Spleen (tissue), 11 donors: ENCODE data around the gene CYRIA. TPM values are rescaled to one million over a fixed set of nuclear protein-coding genes. Genes with fewer than 3 reads are reported as not detected.

Experiments used
- DNase-seq: peaks from one replicate; pipeline ENCODE4 v3.0.0-alpha.2; 2020
- H3K27ac ChIP-seq, 8 donors: fragments of 200-600 bp; sonication (generic) in 7 of 8; 1 replicate in 4 of 8; 2 replicates in 4 of 8; pipeline versions ENCODE4 v1.5.0 to v1.8.0; 2016 to 2021; ENCODE audit warnings: inconsistent platforms in 4 of 8, mild to moderate bottlenecking in 4 of 8, moderate library complexity in 1 of 8
- H3K27me3 ChIP-seq, 7 donors: fragments of 200-600 bp; sonication (generic) in 6 of 7; replicated peaks in 1 of 7; 1 replicate in 4 of 7; 2 replicates in 3 of 7; pipeline versions ENCODE4 v1.5.0 to v1.8.0; 2016 to 2021; ENCODE audit warnings: inconsistent platforms in 3 of 7, mild to moderate bottlenecking in 1 of 7
- H3K36me3 ChIP-seq, 6 donors: fragments of 200-600 bp; sonication (generic) in 5 of 6; 1 replicate in 4 of 6; 2 replicates in 2 of 6; pipeline versions ENCODE4 v1.5.0 to v1.8.0; 2016 to 2021; ENCODE audit warnings: inconsistent platforms in 2 of 6
- H3K4me1 ChIP-seq, 6 donors: fragments of 200-600 bp; sonication (generic) in 5 of 6; 1 replicate in 3 of 6; 2 replicates in 3 of 6; pipeline versions ENCODE4 v1.5.0 to v1.8.0; 2016 to 2021; ENCODE audit warnings: inconsistent platforms in 3 of 6
- H3K4me3 ChIP-seq, 8 donors: fragments of 200-600 bp; sonication (generic) in 7 of 8; 1 replicate in 4 of 8; 2 replicates in 4 of 8; pipeline versions ENCODE4 v1.5.0 to v1.8.0; 2016 to 2021; ENCODE audit warnings: inconsistent platforms in 4 of 8, mild to moderate bottlenecking in 4 of 8, moderate library complexity in 2 of 8
- H3K9me3 ChIP-seq, 8 donors: fragments of 200-600 bp; sonication (generic) in 7 of 8; 1 replicate in 4 of 8; 2 replicates in 4 of 8; pipeline versions ENCODE4 v1.5.0 to v1.8.0; 2016 to 2021; ENCODE audit warnings: inconsistent platforms in 4 of 8
- CTCF ChIP-seq, 11 experiments: fragments of 200-600 bp in 7 of 11; fragments of 450-650 bp in 4 of 11; sonication (generic) in 4 of 11; IDR thresholded peaks in 8 of 11; conservative IDR thresholded peaks in 3 of 11; 1 replicate in 7 of 11; 2 replicates in 4 of 11; pipeline versions ENCODE4 v1.4.0 to v1.8.0; 2016 to 2021; ENCODE audit warnings: antibody characterized with exemption in 11 of 11, inconsistent platforms in 4 of 11, mild to moderate bottlenecking in 1 of 11
- POLR2A ChIP-seq, 3 donors: fragments of 450-650 bp; IDR thresholded peaks; one replicate each; pipeline ENCODE4 v1.5.1; 2017; ENCODE audit warnings: antibody characterized with exemption in 3 of 3, mild to moderate bottlenecking in 1 of 3
- POLR2AphosphoS5 ChIP-seq, 3 donors: sonication (generic); formaldehyde crosslinking; IDR thresholded peaks; one replicate each; pipeline ENCODE4 v1.5.1; 2017; ENCODE audit warnings: antibody characterized with exemption in 3 of 3
- WGBS, 5 donors: extraction: QIAGEN DNeasy Blood & Tissue Kit in 3 of 5; methylation state at CpG; one replicate each; pipeline versions ENCODE4 v1.1.5 to v1.1.7; 2013 to 2018; 5-methylcytosine and 5-hydroxymethylcytosine counted together
- intact Hi-C: fragments of 100-400 bp; cut with DNase I; formaldehyde crosslinking; loops from one replicate; pipeline ENCODE4 v1.15.0; 2023; ENCODE audit warnings: low total_unique reads
- polyA plus RNA-seq, 3 donors: library from polyadenylated mRNA; stranded (reverse); fragments of 200-250 nt; gene quantifications; one replicate each; pipeline ENCODE4 v1.2.1, GENCODE V29; 2013
- total RNA-seq, 7 donors: library from RNA; depleted of rRNA in 3 of 7; stranded (reverse); fragments of >200 nt in 3 of 7; fragmentation: NEBNext Ultra II Directional in 4 of 7; extraction: Animal tissue kit (Norgen Biotek cat#: 25700) in 4 of 7; gene quantifications; one replicate each; pipeline versions ENCODE4 v1.1.0 to v1.2.1, GENCODE V29; 2016 to 2021
- donor health status: healthy with polysubstance abuse.
- donor health status: DM: no; HTN: no; CAD: no; lungs with moderate emphysema.
- donor health status: DM: no; HTN: no; CAD: no.
- donor health status: Bipolar disorder and iron deficiency.
- donor health status: healthy.
- donor health status: DM: no; HTN: no; CAD: no.
- donor health status: DM: yes; HTN: yes; CAD: no.

CYRIA gene
- total and polyA plus RNA-seq, 10 donors, result 11.1 to 87.9 (median 65.7) TPM

- intact Hi-C loops, result no loop called here
- peaks cover 73 to 100% (median 100%) of the 10 kb centered on the region in 6 donors for H3K4me1 ChIP-seq
- 63 to 79% (median 69%) methylated on average over 1 of the region's 1 CpG for WGBS, 5 donors
Observed at GRCh38 chr2:16657671-16658070, 8.0 kb downstream of the CYRIA start.

GRCh38 chr2:16656784-16657391 lies 8.7 kb downstream of the CYRIA start:
- H3K4me1 ChIP-seq, result peaks cover 73 to 100% (median 100%) of the 10 kb centered on the region in 6 donors
- 46 to 53% (median 47%) methylated on average over 8 of the region's 8 CpGs for WGBS, 5 donors

More at GRCh38 chr2:16657671-16658070, 8.0 kb downstream of the CYRIA start:
- Histone ChIP-seq H3K36me3 (peaks cover 0 to 14% (median 0%) of the 10 kb centered on the region in 6 donors), H3K4me3 (peak overlapping the region in 1 of 8 donors; percentile 16), H3K27ac (peak overlapping the region; percentile 64 to 95 (median 86)), H3K9me3 (no peaks in the 10 kb centered on the region), H3K27me3 (no peaks in the 10 kb centered on the region)
- no peak for DNase-seq
- TF ChIP-seq POLR2AphosphoS5 (IDR thresholded peaks at IDR 0.05), result no peak
- no peak for TF ChIP-seq CTCF (IDR thresholded peaks at IDR 0.05 in 8 of 11, conservative IDR thresholded peaks at IDR 0.05 in 3 of 11)
- no peak for TF ChIP-seq POLR2A (IDR thresholded peaks at IDR 0.05)

GRCh38 chr2:16655905-16656642 lies 9.6 kb downstream of the CYRIA start:
- intact Hi-C loops, result no loop called here
- H3K4me1 ChIP-seq, result peaks cover 75 to 100% (median 100%) of the 10 kb centered on the region in 6 donors

More at GRCh38 chr2:16656784-16657391, 8.7 kb downstream of the CYRIA start:
- H3K36me3 ChIP-seq, result peaks cover 0 to 14% (median 0%) of the 10 kb centered on the region in 6 donors
- no peak for DNase-seq
- H3K4me3 ChIP-seq, result peak overlapping the region in 1 of 8 donors; percentile 30
- H3K9me3 ChIP-seq, result no peaks in the 10 kb centered on the region
- peak overlapping the region; percentile 64 to 95 (median 86) for H3K27ac ChIP-seq
- peak in 1 of 3 donors; percentile 10 for TF ChIP-seq POLR2A (IDR thresholded peaks at IDR 0.05)
- peak in 2 of 3 donors; percentile 68 to 70 for TF ChIP-seq POLR2AphosphoS5 (IDR thresholded peaks at IDR 0.05)
- peak in 2 of 11 experiments; percentile 13 to 15 for TF ChIP-seq CTCF (IDR thresholded peaks at IDR 0.05 in 8 of 11, conservative IDR thresholded peaks at IDR 0.05 in 3 of 11)
- intact Hi-C loops, result no loop called here
- H3K27me3 ChIP-seq, result no peaks in the 10 kb centered on the region

More at GRCh38 chr2:16655905-16656642, 9.6 kb downstream of the CYRIA start:
- no peaks in the 10 kb centered on the region for H3K27me3 ChIP-seq
- TF ChIP-seq CTCF (IDR thresholded peaks at IDR 0.05 in 8 of 11, conservative IDR thresholded peaks at IDR 0.05 in 3 of 11), result no peak
- TF ChIP-seq POLR2AphosphoS5 (IDR thresholded peaks at IDR 0.05), result no peak
- no peak for TF ChIP-seq POLR2A (IDR thresholded peaks at IDR 0.05)
- peak overlapping the region in 1 of 8 donors; percentile 30 for H3K4me3 ChIP-seq
- no peak for DNase-seq
- peaks cover 0 to 19% (median 0%) of the 10 kb centered on the region in 6 donors for H3K36me3 ChIP-seq
- H3K27ac ChIP-seq, result peak overlapping the region; percentile 64 to 95 (median 86)
- no peaks in the 10 kb centered on the region for H3K9me3 ChIP-seq
- 70 to 88% (median 75%) methylated on average over 4 of the region's 4 CpGs for WGBS, 5 donors
